BLaER1 treated with 17β-estradiol and CSF1 and Interleukin-3, amounts not matched to agents 10 nM and 100 nM (cell line): ENCODE measurements around the gene GPATCH2L.

Experiments used
- H3K27ac ChIP-seq, 11 experiments: shearing (Covaris generic); formaldehyde crosslinking; 2 replicates each; pipeline ENCODE4 v1.8.1; 2022
- H3K27me3 ChIP-seq, 11 experiments: shearing (Covaris generic); formaldehyde crosslinking; 2 replicates each; pipeline ENCODE4 v1.8.1; 2022
- H3K36me3 ChIP-seq, 11 experiments: shearing (Covaris generic); formaldehyde crosslinking; 2 replicates each; pipeline ENCODE4 v1.8.1; 2022
- H3K4me1 ChIP-seq, 10 experiments: shearing (Covaris generic); formaldehyde crosslinking; 2 replicates each; pipeline ENCODE4 v1.8.1; 2022
- H3K4me2 ChIP-seq, 11 experiments: shearing (Covaris generic); formaldehyde crosslinking; 2 replicates each; pipeline ENCODE4 v1.8.1; 2022
- H3K4me3 ChIP-seq, 10 experiments: shearing (Covaris generic); formaldehyde crosslinking; 2 replicates each; pipeline ENCODE4 v1.8.1; 2022
- H3K9ac ChIP-seq, 11 experiments: shearing (Covaris generic); formaldehyde crosslinking; 2 replicates each; pipeline ENCODE4 v1.8.1; 2022
- H3K9me3 ChIP-seq, 11 experiments: shearing (Covaris generic); formaldehyde crosslinking; replicated peaks in 1 of 11; 2 replicates each; pipeline ENCODE4 v1.8.1; 2022
- H4K20me1 ChIP-seq, 11 experiments: shearing (Covaris generic); formaldehyde crosslinking; 2 replicates each; pipeline ENCODE4 v1.8.1; 2022
- Cebpa-rat ChIP-seq, 11 experiments: shearing (Covaris generic); IDR thresholded peaks; 2 replicates each; pipeline ENCODE4 v1.8.1; 2022

The GPATCH2L gene

DNA sequence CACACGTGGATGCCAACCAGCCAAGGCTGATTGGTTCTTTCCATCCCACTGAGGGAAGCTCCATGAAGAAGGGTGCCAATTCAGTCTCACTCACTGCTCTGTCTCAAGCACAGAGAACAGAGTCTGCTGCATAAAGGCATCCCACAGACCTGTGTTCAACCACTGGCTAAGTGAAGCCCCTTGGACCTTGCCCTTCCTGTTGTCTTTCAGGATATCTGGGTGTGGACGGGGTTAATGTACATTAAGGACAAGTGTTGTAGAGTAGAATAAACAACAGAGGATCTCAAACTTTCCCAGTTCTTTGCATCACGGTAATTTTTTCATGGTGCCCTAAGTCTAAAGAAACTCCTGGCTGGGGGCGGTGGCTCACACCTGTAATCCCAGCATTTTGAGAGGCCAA lies 33.1 kb upstream of the GPATCH2L start:
- no peaks in the 10 kb centered on the region for H3K36me3 ChIP-seq
- no peak overlapping the region for H3K9ac ChIP-seq
- H3K27ac ChIP-seq = no peak overlapping the region
- no peaks in the 10 kb centered on the region for H4K20me1 ChIP-seq
- H3K9me3 ChIP-seq = no peaks in the 10 kb centered on the region
- H3K4me2 ChIP-seq = no peak overlapping the region
- no peak for TF ChIP-seq Cebpa-rat (IDR thresholded peaks at IDR 0.05)
- H3K4me1 ChIP-seq = no peaks in the 10 kb centered on the region
- H3K4me3 ChIP-seq = no peak overlapping the region
- no peaks in the 10 kb centered on the region for H3K27me3 ChIP-seq

DNA sequence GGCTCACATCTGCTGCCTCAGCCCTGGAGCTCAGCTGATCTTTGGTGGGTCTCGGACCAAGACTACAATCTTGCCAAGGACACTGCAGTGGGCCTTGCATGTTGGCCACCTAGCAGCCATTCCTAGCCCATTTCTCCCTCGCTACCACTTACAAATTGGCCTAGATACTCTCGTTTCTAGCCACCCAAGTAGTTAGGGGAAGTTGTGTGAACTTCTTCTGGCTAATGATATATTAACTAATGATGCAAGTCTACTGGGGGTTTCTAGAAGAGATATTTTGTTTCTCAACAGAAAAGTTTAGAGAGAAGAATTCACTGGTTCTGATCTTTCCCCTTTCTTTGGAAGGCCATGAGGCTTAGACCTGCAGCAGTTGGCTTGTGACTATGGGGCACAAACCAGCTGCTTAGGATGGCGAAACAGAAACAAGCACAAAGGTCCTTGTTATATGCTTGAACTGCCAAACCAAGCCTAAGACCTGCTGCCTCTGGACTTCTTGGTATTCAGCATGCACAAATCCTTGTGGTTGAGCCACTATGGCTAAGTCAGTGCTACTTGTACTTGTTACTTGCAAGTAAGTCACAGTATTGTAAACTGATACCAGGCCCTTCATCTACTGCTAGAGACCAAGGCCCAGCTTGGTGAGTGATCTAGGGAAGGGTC lies 30.5 kb upstream of the GPATCH2L start:
- no peak for TF ChIP-seq Cebpa-rat (IDR thresholded peaks at IDR 0.05)
- H3K9ac ChIP-seq = no peak overlapping the region
- H3K4me3 ChIP-seq = no peak overlapping the region
- no peaks in the 10 kb centered on the region for H3K27me3 ChIP-seq
- H3K4me1 ChIP-seq = peaks cover 0 to 3% (median 0%) of the 10 kb centered on the region in 10 experiments; a peak in 1 of 20 replicates
- H3K27ac ChIP-seq = no peak overlapping the region
- no peaks in the 10 kb centered on the region for H4K20me1 ChIP-seq
- no peaks in the 10 kb centered on the region for H3K9me3 ChIP-seq
- H3K4me2 ChIP-seq = no peak overlapping the region
- no peaks in the 10 kb centered on the region for H3K36me3 ChIP-seq

DNA sequence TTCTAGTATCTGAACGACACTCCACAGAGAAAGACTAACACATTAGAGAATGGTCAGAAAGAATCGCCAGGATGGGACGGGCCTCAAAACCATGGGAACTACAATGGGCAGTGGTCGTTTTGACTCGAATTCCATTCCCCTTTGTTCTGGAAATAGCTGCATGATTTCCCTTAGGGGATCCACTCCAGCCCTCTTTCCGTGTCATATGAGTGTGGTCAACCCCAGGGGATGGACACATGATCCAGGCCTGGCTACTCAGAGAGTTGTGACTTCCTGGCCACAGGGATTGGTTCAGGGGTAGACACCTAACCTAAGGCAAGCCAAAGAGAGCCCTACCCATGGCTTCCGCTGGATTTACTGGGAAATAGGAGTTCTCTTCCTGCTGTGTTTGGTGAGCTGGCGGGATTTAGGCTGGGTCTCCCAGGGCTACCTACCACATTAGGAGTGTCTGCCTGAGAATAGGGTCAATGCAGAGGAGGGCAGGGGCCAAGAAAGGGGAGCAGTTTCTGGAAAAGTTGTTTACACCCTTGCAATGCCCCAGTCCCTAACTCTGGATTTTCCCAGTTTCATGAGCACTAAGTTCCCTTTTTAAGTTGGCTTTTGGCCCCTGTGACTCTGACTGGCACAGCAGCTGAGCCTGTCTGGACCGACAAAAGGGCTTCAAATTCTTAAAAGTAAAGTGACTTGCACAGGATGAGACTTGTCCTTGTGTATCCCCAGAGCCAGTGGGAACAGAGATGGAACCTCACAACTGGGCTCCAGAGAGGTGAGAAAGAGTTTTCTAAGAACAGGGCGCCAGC lies 28.1 kb upstream of the GPATCH2L start:
- no peaks in the 10 kb centered on the region for H3K36me3 ChIP-seq
- no peaks in the 10 kb centered on the region for H4K20me1 ChIP-seq
- no peaks in the 10 kb centered on the region for H3K27me3 ChIP-seq
- H3K27ac ChIP-seq = no peak overlapping the region
- no peak overlapping the region for H3K4me3 ChIP-seq
- peaks cover 0 to 3% (median 0%) of the 10 kb centered on the region in 10 experiments; a peak in 1 of 20 replicates for H3K4me1 ChIP-seq
- no peak for TF ChIP-seq Cebpa-rat (IDR thresholded peaks at IDR 0.05)
- H3K9ac ChIP-seq = no peak overlapping the region
- peak overlapping the region in 1 of 11 experiments; percentile 7; a peak in 1 of 22 replicates for H3K4me2 ChIP-seq
- no peaks in the 10 kb centered on the region for H3K9me3 ChIP-seq

DNA sequence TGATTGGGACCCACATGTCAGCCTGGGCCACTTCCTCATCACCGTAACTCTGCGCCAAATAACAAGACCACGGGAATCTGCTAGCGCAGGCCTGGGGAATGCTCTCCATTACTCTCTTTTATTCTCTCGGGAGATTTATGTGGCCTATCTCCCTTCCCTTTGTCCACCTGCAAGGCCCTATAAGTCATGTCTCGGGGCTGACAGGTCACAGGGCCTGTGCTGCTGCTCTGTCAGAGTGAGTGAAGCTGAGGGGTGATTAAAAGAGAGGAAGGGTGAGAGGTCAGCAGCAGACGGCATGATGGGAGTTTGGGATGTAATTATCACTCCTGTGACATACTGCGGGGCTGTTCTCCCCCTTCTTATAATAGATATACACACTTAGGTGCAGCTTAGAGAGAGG lies 26.2 kb upstream of the GPATCH2L start:
- no peak overlapping the region for H3K4me3 ChIP-seq

DNA sequence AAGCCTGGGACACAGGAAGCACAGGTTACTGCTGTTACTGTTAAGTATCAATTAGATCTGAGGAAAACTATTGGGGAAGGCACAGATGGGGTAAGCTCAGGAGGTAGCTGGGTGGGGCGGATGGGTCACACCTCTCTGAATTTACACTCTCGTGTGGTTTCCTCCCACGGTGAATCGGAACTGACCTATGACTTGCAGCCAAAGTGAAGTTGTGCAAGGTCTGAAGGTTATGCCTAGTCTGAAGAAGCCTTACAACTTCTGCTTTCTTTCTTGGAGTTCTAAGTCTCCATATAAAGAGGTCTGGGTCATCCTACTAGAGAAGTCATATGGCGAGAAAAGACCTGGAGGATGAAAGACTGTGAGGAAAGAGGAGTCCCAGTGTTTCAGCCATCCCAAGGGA lies 25.6 kb upstream of the GPATCH2L start:
- H3K4me3 ChIP-seq = no peak overlapping the region
- peaks cover 0 to 3% (median 0%) of the 10 kb centered on the region in 10 experiments; a peak in 1 of 20 replicates for H3K4me1 ChIP-seq
- no peaks in the 10 kb centered on the region for H3K9me3 ChIP-seq
- H3K27me3 ChIP-seq = no peaks in the 10 kb centered on the region
- no peak overlapping the region for H3K27ac ChIP-seq
- TF ChIP-seq Cebpa-rat (IDR thresholded peaks at IDR 0.05) = no peak
- no peak overlapping the region for H3K4me2 ChIP-seq
- no peaks in the 10 kb centered on the region for H3K36me3 ChIP-seq
- no peak overlapping the region for H3K9ac ChIP-seq
- no peaks in the 10 kb centered on the region for H4K20me1 ChIP-seq

More for the DNA sequence above, 26.2 kb upstream of the GPATCH2L start:
- TF ChIP-seq Cebpa-rat (IDR thresholded peaks at IDR 0.05) = no peak
- Histone ChIP-seq H3K27me3 (no peaks in the 10 kb centered on the region), H3K36me3 (no peaks in the 10 kb centered on the region), H3K4me2 (no peak overlapping the region), H3K27ac (no peak overlapping the region), H4K20me1 (no peaks in the 10 kb centered on the region), H3K4me1 (peaks cover 0 to 3% (median 0%) of the 10 kb centered on the region in 10 experiments; a peak in 1 of 20 replicates), H3K9me3 (no peaks in the 10 kb centered on the region), H3K9ac (no peak overlapping the region)

DNA sequence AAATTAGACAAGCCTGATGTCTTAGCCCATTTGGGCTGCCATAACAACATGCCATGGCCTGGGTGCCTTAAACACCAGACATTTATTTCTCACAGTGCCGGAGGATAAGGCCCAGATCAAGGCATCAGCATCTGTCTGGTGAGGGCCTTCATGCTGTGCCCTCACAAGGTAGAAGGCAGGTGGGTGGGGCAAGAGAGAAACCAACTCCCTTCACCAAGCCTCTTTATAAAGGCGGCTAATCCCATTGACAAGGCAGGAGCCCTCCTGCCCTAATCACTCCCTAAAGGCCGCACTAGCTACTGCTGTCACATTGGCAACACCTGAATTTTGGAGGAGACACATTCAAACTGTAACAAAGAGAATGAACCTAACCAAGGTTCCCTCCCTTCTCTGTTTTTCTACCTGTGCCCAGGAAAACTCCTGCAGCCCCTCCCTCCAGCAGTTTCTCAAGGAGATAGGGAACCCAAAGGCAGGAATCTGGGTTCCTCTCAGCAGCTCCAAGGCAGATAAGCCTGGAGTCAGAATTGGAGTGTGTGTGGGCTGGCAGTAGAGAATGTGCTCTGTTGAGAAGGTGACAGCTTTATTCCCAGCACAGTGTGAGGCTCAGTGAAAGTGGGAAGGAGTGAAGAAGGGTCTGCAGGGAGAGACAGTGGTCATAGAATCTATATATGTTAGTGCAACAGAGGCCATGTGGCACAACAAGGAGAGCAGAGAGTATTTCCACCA lies 21.7 kb upstream of the GPATCH2L start:
- H3K27me3 ChIP-seq = no peaks in the 10 kb centered on the region; a peak in 1 of 22 replicates
- H3K36me3 ChIP-seq = no peaks in the 10 kb centered on the region
- no peaks in the 10 kb centered on the region for H3K9me3 ChIP-seq
- no peak overlapping the region for H3K27ac ChIP-seq
- no peak overlapping the region for H3K9ac ChIP-seq
- peaks cover 0 to 4% (median 0%) of the 10 kb centered on the region in 11 experiments; a peak in 5 of 22 replicates for H4K20me1 ChIP-seq
- H3K4me3 ChIP-seq = no peak overlapping the region
- H3K4me1 ChIP-seq = no peaks in the 10 kb centered on the region
- no peak overlapping the region for H3K4me2 ChIP-seq
- TF ChIP-seq Cebpa-rat (IDR thresholded peaks at IDR 0.05) = no peak

DNA sequence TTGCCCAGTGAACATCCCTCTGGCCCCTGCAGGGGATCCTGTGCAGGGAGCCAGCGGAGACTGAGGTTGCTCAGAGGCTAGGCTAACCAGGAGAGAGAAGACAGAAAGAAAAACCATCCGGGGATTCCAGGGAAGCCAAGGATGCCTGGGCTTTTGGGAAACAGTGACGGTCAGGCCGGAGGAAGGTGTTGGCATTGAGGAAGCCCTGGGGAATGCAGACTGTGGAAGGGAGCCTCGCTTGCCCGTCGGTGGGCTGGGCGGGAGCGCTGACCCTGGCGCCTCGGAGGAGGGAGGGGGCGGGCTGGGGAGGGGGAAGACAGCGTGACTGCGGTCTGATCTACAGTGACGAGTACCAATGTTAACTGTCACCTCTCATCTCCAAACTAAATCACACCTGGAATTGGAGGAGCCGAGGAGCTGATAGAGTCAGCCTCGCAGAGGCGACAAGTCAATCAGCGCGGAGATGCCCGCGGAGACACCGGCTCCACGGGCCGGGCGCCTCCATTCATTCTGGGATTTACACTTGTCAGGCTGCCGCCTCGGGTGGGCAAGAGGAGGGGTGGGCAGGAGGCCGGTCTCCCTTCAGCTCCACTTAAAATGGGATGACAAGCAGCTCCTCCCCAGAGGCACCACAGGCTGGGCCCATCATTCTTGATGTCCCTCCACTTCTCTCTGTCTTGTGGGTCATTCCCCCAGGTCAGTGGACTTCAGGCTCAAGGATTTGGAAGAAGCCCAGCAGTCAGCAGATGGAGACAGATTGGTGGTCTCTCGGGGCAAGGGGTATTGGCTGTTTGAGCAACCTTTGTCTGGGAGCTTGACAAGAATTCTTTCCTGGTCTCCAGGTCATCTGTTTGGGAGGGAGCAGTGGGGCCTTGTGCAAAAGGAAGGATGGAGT lies 20.4 kb upstream of the GPATCH2L start:
- Histone ChIP-seq H3K9ac (no peak overlapping the region), H3K27me3 (no peaks in the 10 kb centered on the region; a peak in 1 of 22 replicates), H4K20me1 (peaks cover 0 to 4% (median 0%) of the 10 kb centered on the region in 11 experiments; a peak in 5 of 22 replicates), H3K27ac (no peak overlapping the region), H3K4me3 (no peak overlapping the region), H3K36me3 (no peaks in the 10 kb centered on the region), H3K9me3 (no peaks in the 10 kb centered on the region), H3K4me1 (no peaks in the 10 kb centered on the region), H3K4me2 (no peak overlapping the region)
- TF ChIP-seq Cebpa-rat (IDR thresholded peaks at IDR 0.05) = no peak

DNA sequence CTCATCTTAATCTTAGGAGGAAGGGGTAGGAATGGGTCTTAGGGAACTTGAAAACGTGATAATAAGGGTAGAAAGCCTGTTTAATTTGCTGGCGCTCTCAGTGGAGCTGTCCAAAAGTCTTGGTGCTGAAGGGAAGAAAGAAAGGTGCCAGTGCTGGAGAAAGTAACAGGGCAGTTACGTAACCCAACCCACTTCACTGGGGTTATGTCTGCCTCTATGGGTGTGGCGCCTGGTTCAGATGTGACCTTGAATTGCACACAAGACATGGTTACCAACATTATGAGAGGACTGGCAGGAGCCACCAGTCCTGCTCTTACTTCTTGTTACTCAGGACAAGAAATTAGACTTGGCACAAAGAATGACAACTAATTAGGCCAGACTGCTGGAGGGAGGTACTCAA lies 18.6 kb upstream of the GPATCH2L start:
- peaks cover 0 to 4% (median 0%) of the 10 kb centered on the region in 11 experiments; a peak in 5 of 22 replicates for H4K20me1 ChIP-seq
- H3K4me2 ChIP-seq = no peak overlapping the region
- H3K27me3 ChIP-seq = no peaks in the 10 kb centered on the region; a peak in 1 of 22 replicates
- H3K9me3 ChIP-seq = no peaks in the 10 kb centered on the region
- H3K4me1 ChIP-seq = no peaks in the 10 kb centered on the region
- no peak overlapping the region for H3K4me3 ChIP-seq
- H3K36me3 ChIP-seq = no peaks in the 10 kb centered on the region
- no peak overlapping the region for H3K9ac ChIP-seq
- peak in 4 of 11 experiments; percentile 17 to 51 (median 31); a peak in 3 of 22 replicates for TF ChIP-seq Cebpa-rat (IDR thresholded peaks at IDR 0.05)
- H3K27ac ChIP-seq = no peak overlapping the region
